Panc1 (cell line): ENCODE data around the gene INPP5D.

ENCODE experiments used
- POLR2AphosphoS5 ChIP-seq: IDR thresholded peaks from 2 replicates; pipeline ENCODE4 v1.6.1; 2012; ENCODE audit warnings: mild to moderate bottlenecking, low read depth, low read length, moderate library complexity
- TCF7L2 ChIP-seq: IDR thresholded peaks from 2 replicates; pipeline ENCODE4 v1.6.1; 2011; ENCODE audit warnings: mild to moderate bottlenecking, low read depth, low read length, inconsistent platforms
- TF ChIP-seq, protein P1 (sequence below): fragments of 450-650 bp; IDR thresholded peaks from 2 replicates; pipeline ENCODE4 v1.5.1; 2017; ENCODE audit warnings: mild to moderate bottlenecking
- TF ChIP-seq, protein P2 (sequence below), 2 experiments: IDR thresholded peaks; 2 replicates each; pipeline ENCODE4 v1.6.1; 2011 to 2012; ENCODE audit warnings: low read depth in 2 of 2, control low read depth in 1 of 2, low read length in 1 of 2, mild to moderate bottlenecking in 1 of 2, moderate library complexity in 1 of 2; ENCODE audit not compliant: insufficient read depth in 1 of 2

DNA sequence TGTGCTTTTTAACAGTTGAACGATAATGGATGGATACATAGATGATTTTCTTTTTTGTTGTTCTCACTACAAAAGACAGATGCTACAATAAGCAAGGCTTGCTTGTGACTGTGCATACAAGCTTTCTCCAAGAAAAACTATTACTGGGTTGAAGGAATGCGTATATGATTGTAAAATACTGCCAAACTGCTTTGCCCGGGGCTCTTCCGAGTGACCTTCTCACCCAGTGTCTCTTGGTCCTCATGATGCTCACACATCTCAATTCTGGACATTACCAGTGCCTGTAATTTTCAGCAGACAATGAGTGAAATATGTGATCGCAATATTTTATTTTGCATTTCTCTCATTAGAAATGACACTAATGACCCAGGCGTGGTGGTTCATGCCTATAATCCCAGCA is 35.9 kb downstream of the INPP5D start:
- TF ChIP-seq, protein P1, sequence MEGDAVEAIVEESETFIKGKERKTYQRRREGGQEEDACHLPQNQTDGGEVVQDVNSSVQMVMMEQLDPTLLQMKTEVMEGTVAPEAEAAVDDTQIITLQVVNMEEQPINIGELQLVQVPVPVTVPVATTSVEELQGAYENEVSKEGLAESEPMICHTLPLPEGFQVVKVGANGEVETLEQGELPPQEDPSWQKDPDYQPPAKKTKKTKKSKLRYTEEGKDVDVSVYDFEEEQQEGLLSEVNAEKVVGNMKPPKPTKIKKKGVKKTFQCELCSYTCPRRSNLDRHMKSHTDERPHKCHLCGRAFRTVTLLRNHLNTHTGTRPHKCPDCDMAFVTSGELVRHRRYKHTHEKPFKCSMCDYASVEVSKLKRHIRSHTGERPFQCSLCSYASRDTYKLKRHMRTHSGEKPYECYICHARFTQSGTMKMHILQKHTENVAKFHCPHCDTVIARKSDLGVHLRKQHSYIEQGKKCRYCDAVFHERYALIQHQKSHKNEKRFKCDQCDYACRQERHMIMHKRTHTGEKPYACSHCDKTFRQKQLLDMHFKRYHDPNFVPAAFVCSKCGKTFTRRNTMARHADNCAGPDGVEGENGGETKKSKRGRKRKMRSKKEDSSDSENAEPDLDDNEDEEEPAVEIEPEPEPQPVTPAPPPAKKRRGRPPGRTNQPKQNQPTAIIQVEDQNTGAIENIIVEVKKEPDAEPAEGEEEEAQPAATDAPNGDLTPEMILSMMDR = no peak
- TF ChIP-seq POLR2AphosphoS5 (no peak), TCF7L2 (no peak)
- TF ChIP-seq, protein P2, sequence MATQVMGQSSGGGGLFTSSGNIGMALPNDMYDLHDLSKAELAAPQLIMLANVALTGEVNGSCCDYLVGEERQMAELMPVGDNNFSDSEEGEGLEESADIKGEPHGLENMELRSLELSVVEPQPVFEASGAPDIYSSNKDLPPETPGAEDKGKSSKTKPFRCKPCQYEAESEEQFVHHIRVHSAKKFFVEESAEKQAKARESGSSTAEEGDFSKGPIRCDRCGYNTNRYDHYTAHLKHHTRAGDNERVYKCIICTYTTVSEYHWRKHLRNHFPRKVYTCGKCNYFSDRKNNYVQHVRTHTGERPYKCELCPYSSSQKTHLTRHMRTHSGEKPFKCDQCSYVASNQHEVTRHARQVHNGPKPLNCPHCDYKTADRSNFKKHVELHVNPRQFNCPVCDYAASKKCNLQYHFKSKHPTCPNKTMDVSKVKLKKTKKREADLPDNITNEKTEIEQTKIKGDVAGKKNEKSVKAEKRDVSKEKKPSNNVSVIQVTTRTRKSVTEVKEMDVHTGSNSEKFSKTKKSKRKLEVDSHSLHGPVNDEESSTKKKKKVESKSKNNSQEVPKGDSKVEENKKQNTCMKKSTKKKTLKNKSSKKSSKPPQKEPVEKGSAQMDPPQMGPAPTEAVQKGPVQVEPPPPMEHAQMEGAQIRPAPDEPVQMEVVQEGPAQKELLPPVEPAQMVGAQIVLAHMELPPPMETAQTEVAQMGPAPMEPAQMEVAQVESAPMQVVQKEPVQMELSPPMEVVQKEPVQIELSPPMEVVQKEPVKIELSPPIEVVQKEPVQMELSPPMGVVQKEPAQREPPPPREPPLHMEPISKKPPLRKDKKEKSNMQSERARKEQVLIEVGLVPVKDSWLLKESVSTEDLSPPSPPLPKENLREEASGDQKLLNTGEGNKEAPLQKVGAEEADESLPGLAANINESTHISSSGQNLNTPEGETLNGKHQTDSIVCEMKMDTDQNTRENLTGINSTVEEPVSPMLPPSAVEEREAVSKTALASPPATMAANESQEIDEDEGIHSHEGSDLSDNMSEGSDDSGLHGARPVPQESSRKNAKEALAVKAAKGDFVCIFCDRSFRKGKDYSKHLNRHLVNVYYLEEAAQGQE (IDR thresholded peaks at IDR 0.05; ENCODE audit: insufficient read depth in 1 of 2, low read depth in 2 of 2, low read length in 1 of 2) = no peak
